8988T (cell line): ENCODE data around the gene OR6B1.

Experiments used
- DNase-seq: peaks from one replicate; pipeline ENCODE4 v3.0.0; 2011

OR6B1 gene

DNA sequence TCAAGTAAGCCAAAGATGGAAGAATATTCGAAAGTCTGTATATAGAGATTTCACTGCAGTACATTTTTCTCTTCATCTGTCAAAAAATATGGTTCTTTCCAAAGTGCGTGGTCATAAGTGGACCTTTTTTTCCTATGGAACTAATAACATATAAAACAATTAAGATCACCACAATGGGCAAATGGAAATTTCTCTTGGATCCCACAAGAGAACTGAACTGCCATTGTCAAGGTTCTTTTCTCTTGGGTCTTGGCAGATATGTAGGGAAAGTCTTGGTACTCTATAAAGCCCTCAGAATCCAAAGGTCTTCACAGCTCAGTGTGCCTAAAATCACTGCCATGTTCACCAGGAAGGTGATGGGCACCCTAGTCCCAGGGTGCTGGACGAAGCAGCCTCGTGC is at the start of gene OR6B1:
OR6B1 (plus strand) TSS at position 301 of the 400 bp plus-strand sequence. CDS start 3,677 bp downstream, outside the sequence.
- no peak for DNase-seq

DNA sequence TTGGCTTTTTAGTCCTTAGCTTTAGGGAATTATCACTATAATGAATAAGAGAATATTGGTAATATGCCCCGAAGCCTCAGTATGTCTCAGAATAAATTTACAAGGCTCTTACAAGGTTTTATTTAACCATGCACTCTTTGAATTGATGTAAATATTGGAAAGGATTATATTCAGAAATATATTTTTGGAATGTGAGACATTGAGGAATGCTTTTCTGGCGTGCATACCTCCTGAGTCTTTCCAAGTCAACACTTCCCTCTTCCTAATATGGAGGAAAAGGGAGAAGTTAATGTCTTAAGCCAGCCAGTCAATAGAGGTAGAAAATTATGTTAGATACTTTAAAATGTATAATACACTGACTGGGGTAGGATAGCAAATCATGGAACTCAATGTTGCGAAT is 46.7 kb upstream of the OR6B1 start:
- no peak for DNase-seq

DNA sequence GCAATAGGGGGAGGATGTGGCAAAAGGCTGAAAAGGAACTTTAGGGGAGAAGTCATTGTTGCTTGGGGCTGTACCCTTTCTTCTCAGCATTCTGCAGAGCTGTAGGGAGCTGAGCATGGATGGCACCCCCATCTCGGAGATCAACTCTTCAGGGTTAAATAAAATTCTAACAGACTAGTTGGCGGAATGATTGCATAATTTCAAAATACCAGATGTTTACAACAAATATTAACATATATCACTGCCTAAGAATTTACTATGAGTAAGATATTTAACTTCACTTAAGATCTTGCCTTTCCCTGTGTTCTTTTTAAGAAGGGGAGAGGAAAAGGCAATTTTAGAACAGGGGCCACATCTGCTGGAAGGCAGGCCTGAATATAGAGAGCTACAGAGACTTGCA is 46.0 kb upstream of the OR6B1 start:
- DNase-seq, result no peak

DNA sequence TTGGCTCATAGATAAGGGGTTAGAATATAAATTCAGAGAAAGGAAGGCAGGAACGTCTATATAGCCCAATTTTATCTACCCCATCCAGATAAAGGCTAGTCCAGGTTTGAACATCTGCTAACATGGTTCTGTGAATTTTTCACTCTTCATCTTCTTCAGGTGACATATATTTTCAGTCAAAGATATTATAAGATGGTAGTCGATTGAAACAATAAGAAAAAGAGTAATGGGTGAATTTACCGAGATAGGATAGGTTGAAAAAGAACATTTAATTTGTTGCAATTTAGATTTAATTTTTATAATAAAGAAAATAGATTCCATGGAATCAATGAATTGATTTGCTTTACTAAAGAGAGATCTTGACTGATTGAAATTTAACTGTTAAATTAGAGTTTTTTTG is 45.6 kb upstream of the OR6B1 start, which contains the start of gene OR2F1:
OR2F1 (plus strand) TSS at position 301 of the 400 bp plus-strand sequence. CDS start 5,127 bp downstream, outside the sequence.
- no peak for DNase-seq

DNA sequence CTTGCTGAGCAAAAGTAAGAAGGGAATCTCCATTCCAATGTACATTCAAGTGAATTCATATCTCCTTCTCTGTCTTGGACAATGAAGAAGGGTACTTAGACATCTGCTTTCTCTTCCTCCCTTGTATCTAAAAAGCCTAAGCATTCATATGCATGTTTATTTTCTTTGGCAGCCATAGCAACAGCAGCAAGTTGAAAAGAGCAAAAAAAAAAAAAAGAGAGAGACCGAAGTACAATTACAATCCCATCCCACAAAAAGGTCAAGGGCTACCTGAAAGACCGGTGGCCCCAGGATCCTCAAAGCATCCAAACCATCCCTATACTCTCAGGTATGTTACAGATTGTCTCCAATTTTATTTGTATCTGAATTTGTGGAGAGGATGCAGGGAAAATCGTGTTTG is 41.3 kb upstream of the OR6B1 start:
- no peak for DNase-seq

DNA sequence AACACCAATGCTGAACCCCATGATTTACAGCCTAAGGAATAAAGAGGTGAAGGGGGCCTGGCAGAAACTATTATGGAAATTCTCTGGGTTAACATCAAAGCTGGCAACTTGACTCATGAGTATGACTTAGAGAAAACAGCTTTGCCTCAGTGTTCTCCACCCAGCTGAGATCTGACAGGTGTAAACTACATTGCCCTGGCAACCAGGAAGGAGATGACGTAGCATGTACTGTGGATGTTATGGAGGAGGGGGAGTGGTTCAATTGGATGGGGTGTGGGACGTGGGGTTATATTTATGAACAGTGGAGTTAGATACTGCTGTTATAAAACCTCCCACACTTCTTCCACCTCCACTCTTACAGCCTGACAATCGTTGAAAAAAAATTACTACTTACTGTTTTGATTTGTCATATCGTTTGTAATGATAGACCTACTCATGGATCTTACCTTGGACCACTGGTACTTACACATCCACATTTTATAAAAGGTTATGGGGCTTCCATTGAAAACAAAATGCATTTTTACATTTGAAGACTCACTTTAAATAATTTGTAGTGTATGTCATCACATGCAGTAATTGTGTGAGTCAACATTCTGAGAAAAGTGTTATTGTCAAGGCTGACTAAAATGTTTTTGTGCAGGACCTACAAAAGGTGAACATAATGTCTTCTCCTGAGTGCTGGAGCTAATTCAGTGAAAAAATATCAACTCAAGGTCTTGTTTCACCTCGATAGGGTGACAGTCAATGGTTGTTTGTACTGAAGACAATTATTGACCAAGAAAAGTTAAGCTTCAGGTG is 39.1 kb upstream of the OR6B1 start:
- DNase-seq, result no peak

DNA sequence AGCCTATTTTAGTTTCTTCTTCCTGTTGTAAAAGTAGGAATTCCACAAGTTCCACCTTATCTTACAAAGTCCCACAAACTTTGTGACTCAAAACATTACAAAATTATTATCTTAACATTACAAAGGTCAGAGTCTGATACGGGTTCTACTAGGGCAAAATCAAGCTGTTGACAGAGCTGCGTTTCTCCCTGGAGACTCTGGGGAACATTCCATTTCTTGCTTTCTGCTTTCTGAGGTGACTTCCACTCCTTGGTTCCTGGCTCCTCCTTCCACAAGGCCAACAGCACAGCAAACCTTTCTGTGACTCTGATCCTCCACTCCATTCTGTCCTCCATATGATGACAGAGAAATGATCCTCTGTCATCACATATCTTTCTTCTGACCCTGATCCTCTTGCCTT is 34.8 kb upstream of the OR6B1 start:
- no peak for DNase-seq

DNA sequence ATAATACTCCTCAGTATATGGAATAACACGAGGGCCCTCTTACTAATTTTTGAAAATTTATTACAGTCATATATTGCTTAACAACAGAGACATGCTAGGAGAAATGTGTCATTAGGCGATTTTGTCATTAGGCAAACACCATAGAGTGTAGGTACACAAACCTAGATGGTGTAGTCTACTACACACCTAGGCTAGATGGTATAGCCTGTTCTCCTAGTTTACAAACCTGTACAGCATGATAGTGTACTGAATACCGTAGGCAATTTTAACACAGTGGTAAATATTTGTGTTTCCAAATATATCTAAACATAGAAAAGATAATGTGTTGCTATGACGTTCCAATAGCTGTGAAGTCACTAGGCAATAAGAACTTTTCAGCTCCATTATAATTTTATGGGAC is 32.7 kb upstream of the OR6B1 start:
- DNase-seq, result no peak

DNA sequence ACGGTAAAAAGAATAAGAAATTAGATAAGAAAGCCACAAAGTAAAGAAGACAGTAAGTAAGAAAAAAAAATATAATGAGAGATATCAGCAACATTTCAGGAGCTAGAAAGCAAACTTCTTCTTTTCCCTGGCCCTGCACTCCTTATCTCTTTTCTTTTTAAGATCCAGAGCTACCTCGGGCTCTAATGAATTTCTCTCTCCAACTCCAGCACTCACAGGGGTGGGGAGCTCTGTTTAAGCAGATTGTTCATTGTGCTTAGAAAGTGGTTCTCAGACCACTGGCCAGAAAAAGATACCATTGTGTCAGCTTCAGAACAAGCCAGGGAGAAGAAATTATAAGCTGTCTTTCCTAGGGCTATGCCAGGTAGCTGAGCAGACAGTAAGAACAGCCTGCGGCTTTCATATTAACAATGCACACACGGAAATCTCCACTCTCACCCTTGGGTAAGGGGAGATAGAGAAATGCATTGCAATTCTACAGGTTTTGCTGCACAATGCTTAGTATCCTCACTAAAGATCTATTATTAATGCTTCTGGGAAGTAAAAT is 26.2 kb upstream of the OR6B1 start:
- DNase-seq, result no peak

DNA sequence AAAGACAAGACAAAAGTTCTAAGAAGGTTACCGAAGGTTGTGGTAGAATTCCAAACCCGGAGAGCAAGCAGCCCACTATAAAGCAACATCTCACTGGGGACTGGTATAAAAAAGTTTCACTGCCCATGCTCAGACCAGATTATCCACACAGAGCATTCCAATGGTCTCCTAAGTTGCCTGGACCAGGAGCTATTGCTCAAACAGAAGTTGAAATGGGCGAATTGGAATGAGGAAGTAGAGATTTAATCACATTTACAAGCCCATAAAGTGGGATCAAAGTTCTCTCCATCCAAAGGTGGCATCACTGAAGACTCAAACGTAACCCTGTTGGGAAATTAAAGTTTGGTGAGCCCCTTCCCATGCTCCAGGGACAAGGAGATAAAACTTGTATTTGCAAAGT is 25.7 kb upstream of the OR6B1 start:
- DNase-seq, result no peak

DNA sequence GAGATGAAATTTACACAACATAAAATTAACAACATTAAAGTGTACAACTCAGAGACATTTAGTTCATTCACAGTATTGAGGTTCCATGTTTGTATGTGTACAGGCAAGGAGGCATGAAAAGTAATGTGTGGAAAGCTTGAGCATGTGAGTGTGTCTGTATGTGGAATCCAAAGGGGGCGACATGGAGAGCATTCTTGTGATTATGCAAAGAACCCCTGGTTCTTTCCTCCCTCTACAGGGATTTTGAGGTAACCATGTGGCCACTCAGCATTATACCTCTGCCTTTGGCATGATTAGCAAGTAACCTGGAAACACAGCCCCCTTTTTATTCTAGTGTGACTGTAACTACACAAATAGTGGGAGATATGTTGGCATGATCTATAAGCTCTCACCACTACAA is 24.5 kb upstream of the OR6B1 start:
- no peak for DNase-seq

DNA sequence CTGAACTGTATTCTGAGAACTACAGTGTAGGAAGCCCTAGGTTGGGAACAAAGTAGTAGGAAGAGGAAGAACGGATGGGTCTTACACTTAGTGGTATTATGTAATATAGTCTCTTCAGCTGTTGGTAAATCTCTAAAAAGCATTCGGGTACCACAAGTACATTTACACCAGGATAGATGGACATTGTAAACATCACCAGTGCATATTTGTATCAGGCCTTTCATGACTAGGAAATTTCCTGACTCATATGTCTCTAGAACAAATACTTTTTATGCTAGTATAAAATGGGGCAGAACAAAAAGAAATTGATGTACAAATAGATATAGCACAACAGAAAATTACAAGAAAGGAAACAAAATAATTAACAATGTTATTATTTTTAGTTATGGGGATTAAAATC is 21.5 kb upstream of the OR6B1 start:
- no peak for DNase-seq

DNA sequence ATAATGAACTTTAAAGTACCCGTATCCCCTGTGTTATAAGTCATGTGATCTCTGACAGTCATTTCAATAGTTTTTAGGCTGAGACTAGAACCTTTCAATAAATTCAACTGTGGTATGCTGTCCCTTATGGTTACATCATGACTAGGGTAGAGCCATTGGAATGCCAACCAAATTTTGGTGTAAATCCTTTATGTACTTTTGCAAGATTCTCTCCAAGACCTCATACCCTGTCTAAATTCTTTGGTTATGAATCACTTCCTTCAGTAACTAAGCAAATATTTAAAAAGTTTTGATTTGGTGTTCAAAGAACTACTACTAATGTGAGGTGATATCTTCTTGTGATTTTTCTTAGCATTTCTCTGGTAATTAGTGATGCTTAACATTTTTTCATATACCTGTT is 20.8 kb upstream of the OR6B1 start:
- DNase-seq, result no peak

DNA sequence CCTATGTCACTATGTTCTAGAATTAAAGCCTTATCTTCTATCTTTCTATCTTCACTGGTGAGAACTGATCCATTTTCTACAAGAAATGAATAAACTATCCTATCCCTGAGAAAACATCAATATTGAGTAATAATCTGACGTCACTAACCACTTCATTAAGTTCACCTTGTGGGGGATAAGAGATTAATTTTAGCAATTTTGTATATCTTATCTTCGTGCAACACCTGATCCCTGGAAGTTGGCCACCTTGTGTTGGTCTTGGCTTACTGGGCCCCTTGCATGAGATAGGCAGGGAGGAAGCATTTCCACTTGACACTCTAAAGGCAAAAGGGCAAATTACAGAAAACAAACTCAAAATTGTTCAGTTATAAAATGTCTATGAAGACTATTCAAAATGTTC is 20.1 kb upstream of the OR6B1 start:
- DNase-seq, result no peak

DNA sequence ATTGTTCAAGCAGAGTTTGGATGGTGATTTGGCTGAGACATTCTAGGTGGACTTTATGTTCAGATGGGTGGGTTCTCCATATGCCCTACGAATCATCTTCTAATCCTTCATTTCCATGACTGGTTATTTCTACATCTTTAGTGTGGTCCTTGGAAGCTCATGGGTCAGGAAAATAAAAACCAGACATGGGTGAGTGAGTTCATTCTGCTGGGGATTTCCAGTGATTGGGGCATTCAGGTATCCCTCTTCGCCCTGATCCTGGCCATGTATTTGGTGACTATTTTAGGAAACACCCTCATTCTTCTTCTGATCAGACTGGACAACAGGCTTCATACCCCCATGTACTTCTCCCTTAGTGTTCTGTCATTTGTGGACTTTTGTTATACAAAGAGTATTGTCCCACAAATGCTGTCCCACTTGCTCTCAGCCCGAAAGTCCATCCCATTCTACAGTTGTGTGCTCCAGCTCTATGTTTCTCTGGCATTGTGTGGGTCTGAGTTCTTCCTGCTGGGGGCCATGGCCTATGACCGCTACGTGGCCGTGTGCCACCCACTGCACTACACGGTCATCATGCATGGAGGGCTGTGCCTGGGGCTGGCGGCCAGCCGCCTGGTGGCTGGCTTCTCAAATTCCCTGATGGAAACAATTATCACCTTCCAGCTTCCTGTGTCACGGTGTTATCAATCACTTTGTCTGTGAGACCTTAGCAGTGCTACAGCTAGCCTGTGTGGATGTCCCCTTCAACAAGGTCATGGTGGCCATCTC is 19.2 kb upstream of the OR6B1 start:
- DNase-seq, result no peak

DNA sequence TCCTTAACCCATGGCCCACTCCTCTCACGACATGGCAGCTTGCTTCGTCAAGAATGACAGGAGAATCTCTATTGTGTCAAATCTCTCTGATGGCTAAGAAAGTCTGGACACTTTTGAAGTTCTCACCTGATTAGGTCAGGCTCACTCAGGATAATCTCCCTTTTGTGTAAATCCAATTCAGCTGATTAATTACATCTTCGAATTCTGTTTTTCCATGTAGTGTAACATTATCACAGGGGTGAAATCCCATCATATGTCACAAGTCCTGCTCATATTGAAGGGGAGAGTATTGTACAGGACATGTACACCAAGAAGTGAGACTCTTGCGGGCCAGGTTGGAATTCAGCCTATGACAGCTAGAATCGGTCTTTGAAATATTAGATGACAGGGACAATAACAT is 16.2 kb upstream of the OR6B1 start:
- DNase-seq, result no peak

DNA sequence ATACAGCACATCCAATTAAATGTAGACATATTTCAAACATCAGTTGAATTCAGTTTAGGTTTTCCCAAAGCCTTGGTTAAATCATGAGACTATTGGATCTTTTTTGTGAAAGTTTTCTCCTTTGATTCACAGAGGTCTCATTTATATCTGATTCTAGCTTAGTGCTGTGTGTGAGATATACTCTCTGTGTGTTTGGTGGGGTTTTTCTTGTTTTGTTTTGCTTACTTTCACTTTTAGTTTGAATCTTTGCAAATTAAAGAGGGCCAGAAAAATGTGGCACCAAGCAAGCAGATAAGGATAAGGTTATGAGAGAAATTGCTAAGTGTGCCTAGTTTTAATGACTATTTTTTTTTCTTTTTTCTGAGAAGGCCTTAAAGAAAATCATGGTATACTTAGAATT is 12.6 kb upstream of the OR6B1 start:
- no peak for DNase-seq

DNA sequence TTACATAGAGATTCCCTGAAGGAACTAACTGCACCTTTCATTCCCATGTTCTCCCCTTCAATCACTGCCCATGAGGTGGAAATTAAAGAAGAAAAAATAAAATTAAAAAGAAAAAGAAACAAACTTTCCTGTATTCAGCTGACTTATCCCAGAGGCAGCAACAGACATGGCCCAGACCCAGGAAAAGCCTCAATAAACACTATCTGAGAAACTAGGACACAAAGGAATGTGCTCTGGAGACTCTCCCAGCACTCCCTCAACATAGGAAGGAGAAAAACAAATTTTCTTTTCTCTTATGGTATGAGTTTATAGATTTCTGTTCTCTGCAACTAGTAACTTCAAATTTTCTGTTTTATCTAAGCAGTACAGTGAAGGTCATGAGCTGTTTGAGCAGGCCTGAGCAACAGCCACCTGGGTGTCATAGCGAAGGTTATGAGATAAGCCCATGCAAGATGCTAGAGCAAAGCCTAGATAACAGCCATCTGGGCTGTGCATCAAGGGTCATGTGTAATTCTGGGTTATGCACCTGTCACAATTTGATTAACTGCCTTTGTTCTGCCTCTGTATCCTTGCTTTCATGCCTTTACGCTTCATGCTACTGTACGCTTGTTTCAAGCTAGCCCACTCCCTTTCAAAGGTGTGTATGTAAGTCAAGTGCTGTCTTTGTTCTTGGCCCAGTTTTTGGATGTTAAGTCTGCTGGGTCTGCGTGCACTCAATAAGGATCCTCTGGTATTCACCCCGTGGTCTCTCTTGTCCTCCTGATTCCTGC is 11.0 kb upstream of the OR6B1 start:
- no peak for DNase-seq

DNA sequence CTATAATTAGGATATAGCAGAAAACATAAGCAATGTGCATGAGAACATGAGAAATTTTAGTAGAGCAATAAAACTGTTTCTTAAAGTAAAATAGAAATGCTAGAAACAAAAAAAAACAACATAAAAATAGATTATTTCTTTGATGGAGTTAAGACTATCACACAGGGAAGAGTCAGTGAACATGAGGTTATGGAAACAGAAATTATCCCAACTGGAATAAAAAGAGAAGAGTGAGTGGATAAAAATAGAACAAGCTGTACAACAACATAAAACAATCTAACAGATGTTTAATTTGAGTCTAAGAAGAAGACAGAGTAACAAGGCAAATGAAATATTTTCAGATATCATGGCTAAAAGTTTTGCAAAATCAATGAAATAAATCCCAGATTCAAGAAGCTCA is 7.5 kb upstream of the OR6B1 start:
- no peak for DNase-seq

DNA sequence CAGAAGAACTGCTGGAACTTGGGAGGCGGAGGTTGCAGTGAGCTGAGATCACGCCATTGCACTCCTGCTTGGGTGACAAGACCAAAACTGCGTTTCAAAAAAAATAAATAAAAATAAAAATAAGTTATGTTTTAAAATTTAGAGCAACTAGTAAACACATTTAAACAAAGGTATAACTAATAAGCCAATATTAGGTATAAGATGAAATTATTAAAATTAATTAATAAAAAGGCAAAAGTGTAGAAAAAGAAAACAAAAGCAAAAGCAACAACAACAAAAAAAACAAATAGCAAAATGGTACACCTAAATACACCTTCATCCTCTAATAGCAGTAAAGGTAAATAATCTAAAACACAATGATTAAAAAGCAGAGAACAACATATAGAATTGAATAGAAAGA is 6.2 kb upstream of the OR6B1 start:
- no peak for DNase-seq

DNA sequence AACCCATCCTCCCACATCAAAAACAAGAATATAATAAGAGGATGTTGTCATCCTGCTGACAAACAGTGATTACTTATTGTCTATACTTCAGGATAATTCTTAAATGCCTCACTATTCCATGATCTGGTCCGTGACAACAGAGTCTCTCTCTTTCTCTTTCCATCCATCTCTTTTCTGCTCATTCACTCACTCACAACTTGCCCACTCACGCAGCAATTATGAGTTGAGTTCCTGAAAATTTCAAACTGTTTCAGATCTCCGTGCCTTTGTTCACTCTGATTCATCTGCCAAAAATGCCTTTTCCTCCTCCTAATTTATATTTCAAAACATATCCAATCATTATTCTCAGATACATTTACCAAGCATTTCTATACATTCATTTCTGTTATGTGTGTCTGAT is 1.4 kb downstream of the OR6B1 start:
- no peak for DNase-seq

DNA sequence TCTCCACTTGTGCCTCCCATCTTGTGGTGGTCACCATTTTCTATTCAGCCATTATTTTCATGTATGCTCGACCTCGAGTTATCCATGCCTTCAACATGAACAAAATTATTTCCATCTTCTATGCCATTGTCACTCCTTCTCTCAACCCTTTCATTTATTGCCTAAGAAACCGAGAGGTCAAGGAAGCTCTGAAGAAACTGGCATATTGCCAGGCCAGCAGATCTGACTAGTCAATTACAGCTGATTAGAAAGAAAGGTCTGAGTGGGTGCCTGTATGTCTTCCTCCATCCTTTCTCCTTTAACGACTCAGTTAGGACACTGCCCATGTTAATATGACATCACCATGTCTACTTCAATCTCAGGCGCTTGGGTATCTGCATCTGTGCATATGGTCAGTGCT is 4.6 kb downstream of the OR6B1 start:
- no peak for DNase-seq

DNA sequence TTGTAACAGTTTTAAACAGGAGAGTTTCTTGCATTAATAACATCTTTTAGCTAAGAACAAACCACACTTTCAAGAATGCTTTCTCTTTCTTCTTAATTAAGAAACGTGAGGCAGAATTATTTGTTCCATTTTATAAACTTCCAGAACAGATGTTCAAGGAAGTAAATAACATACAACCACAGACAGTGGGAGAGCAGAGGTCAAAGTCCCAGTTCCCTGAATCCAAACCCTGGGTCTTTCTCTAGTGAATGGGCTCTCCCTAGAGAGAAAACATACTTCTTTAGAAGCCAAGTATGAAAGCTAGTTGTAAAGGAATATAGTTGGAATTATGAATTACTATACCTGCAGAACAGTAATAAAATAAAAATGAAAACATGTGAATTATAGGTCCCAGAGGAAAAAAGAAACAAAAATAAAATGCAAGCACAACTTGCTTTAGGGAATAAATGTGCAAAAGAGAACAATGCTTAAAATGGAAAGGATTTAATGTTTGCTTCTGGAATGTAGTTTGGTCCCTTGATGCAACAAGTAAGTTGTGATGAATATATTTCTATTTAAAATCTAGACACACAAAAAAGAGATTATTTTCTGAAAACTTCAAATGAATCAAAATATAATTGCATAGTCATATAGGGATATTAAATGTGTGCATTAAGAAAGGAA is 6.0 kb downstream of the OR6B1 start:
- DNase-seq, result no peak
